NOMO-1 treated with dmso at 0.1 percent for 144 hours (cell line): ENCODE results near the gene EFNA5.

ENCODE experiments used
- DNase-seq: peaks from one replicate; lab custom pipeline; 2025; ENCODE audit not compliant: unreplicated experiment; lab: John Stamatoyannopoulos, UW

The EFNA5 gene

GRCh38 chr5:107340631-107341030, 330.1 kb downstream of the EFNA5 start:
- DNase-seq, result no peak

- DNase-seq, result no peak
Measured at GRCh38 chr5:107338335-107338734, 332.4 kb downstream of the EFNA5 start.

- no peak for DNase-seq
Measured at GRCh38 chr5:107337281-107337680, 333.5 kb downstream of the EFNA5 start.

- no peak for DNase-seq
Measured at GRCh38 chr5:107331882-107332281, 338.9 kb downstream of the EFNA5 start.

GRCh38 chr5:107331312-107331711, 339.4 kb downstream of the EFNA5 start:
- DNase-seq, result no peak

GRCh38 chr5:107330903-107331302, 339.8 kb downstream of the EFNA5 start:
- DNase-seq, result no peak

GRCh38 chr5:107329850-107330249, 340.9 kb downstream of the EFNA5 start:
- DNase-seq, result no peak
